ENCODE results near the gene PTMS. TPM values are rescaled to one million over a fixed set of nuclear protein-coding genes. Genes with fewer than 3 reads are reported as not detected.

PTMS gene
- total and polyA plus RNA-seq, 2 donors (not counting 3 experiments of a cell fraction or from before 2014, with no cell fraction given), result 555 to 661 TPM

DNA sequence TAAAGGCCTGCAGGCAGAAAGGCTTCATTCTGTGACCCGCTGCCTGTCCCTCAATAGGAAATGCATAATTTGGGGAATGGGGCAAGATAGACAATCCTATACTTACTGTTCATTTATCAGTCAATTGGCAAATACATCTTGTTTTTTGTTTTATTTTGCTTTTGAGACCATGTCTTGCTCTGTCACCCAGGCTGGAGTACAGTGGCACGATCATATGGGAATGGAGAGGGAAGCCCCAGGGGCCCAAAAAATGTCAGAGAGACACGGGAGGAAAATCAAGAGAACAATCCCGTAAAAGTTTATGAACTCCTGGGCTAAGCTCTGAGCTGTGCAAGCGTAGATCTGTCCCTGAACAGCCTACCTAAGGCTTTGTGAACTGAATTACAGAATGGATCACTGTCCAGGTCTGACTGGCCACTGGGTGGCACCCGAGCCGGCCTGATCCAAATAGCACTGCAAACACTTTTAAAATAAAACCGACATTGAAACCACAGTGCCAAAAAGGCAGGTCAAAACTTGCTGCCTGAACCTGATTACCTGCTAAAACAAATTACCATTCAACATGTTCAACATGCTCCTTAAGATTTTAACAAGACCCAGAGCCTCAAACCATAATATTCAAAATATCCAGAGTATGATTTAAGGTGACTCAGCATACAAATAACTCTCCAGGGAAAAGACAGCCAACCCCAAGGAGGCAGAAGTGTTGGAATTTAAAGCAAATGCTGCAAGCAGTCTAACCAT is 30.5 kb upstream of the PTMS start:
- no peak overlapping the region for H3K27ac ChIP-seq (ENCODE audit: insufficient read depth, low read depth, low read length)
- no peaks in the 10 kb centered on the region for H4K20me1 ChIP-seq (replicated peaks; ENCODE audit: control insufficient read depth, extremely low read depth, insufficient read depth, low read length)
- no peaks in the 10 kb centered on the region for H3K9me1 ChIP-seq (replicated peaks; ENCODE audit: control insufficient read depth, extremely low read depth, insufficient read depth, low read length)
- no peaks in the 10 kb centered on the region for H3K27me3 ChIP-seq (ENCODE audit: control insufficient read depth in 2 of 2, insufficient read depth in 2 of 2, low read length in 2 of 2)
- POLR2A ChIA-PET, result no interaction called here
- H3K36me3 ChIP-seq (ENCODE audit: control insufficient read depth in 2 of 2, extremely low read depth in 1 of 2, insufficient read depth in 2 of 2, low read length in 2 of 2), result peaks cover 3 to 7% of the 10 kb centered on the region in 2 experiments
- no TSS peak for BruUV-seq (replicated peaks)
- peak; percentile 81 for FAIRE-seq
- no peak overlapping the region for H3K9ac ChIP-seq (replicated peaks; ENCODE audit: extremely low read depth, insufficient read depth, low read length)
- H2AFZ ChIP-seq (ENCODE audit: low read depth, low read length), result peak overlapping the region; percentile 35
- CTCF ChIA-PET, result interaction anchor here (0.6 to 2.2 kb wide), 5 partner anchors 11 to 90 kb away, joined by 3 to 10 read pairs (median 7); partner anchors contain the start of genes MLF2 and PTMS
- intact Hi-C loops (cut with micrococcal nuclease), result loop anchor here (1.0 kb wide), 3 partner anchors 18 to 90 kb away; partner anchors contain the start of gene MLF2
- TF ChIP-seq EZH2 (IDR thresholded peaks at IDR 0.05; ENCODE audit: borderline replicate concordance, low read depth, low read length, severe bottlenecking) (no peak), CTCF (IDR thresholded peaks at IDR 0.05; ENCODE audit: extremely low read depth in 1 of 2, insufficient read depth in 1 of 2, low read depth in 1 of 2, low read length in 2 of 2) (peak; percentile 71 to 72)
- no peak overlapping the region for H3K4me2 ChIP-seq (ENCODE audit: insufficient read depth, low read length)
- no peaks in the 10 kb centered on the region for H3K79me2 ChIP-seq (ENCODE audit: control insufficient read depth, insufficient read depth, low read length)
- no peak overlapping the region for H3K4me3 ChIP-seq (replicated peaks in 1 of 3; ENCODE audit: insufficient read depth in 1 of 3, low read depth in 1 of 3, low read length in 3 of 3)
- H3K4me1 ChIP-seq (ENCODE audit: control insufficient read depth, extremely low read depth, insufficient read depth, low read length), result no peaks in the 10 kb centered on the region
- DNase-seq (ENCODE audit: low read depth, low spot score), result peak; percentile 63
- H3K9me3 ChIP-seq (replicated peaks; ENCODE audit: control insufficient read depth, insufficient read depth, low read length), result no peaks in the 10 kb centered on the region
- dilution Hi-C loops (cut with MboI; ENCODE audit: extremely low pct_ligation_motif_present, low sequenced_read_pairs), result no loop called here

GRCh38 chr12:6736754-6737153 is 29.4 kb upstream of the PTMS start:
- Histone ChIP-seq H4K20me1 (replicated peaks; ENCODE audit: control insufficient read depth, extremely low read depth, insufficient read depth, low read length) (no peaks in the 10 kb centered on the region), H3K27ac (ENCODE audit: insufficient read depth, low read depth, low read length) (no peak overlapping the region), H3K36me3 (ENCODE audit: control insufficient read depth in 2 of 2, extremely low read depth in 1 of 2, insufficient read depth in 2 of 2, low read length in 2 of 2) (no peaks in the 10 kb centered on the region), H3K4me3 (replicated peaks in 1 of 3; ENCODE audit: insufficient read depth in 1 of 3, low read depth in 1 of 3, low read length in 3 of 3) (no peak overlapping the region), H3K9me3 (replicated peaks; ENCODE audit: control insufficient read depth, insufficient read depth, low read length) (no peaks in the 10 kb centered on the region), H3K79me2 (ENCODE audit: control insufficient read depth, insufficient read depth, low read length) (no peaks in the 10 kb centered on the region), H3K27me3 (ENCODE audit: control insufficient read depth in 2 of 2, insufficient read depth in 2 of 2, low read length in 2 of 2) (no peaks in the 10 kb centered on the region), H3K9ac (replicated peaks; ENCODE audit: extremely low read depth, insufficient read depth, low read length) (no peak overlapping the region), H2AFZ (ENCODE audit: low read depth, low read length) (no peak overlapping the region), H3K9me1 (replicated peaks; ENCODE audit: control insufficient read depth, extremely low read depth, insufficient read depth, low read length) (no peaks in the 10 kb centered on the region), H3K4me1 (ENCODE audit: control insufficient read depth, extremely low read depth, insufficient read depth, low read length) (no peaks in the 10 kb centered on the region), H3K4me2 (ENCODE audit: insufficient read depth, low read length) (no peak overlapping the region)
- dilution Hi-C loops (cut with MboI; ENCODE audit: extremely low pct_ligation_motif_present, low sequenced_read_pairs) (no loop called here), intact Hi-C loops (cut with micrococcal nuclease) (no loop called here)
- TF ChIP-seq EZH2 (IDR thresholded peaks at IDR 0.05; ENCODE audit: borderline replicate concordance, low read depth, low read length, severe bottlenecking) (no peak), MYC (IDR thresholded peaks at IDR 0.05; ENCODE audit: low read depth, low read length) (no peak), POLR2A (IDR thresholded peaks at IDR 0.05; ENCODE audit: low read depth, low read length) (no peak), GATA2 (IDR thresholded peaks at IDR 0.05; ENCODE audit: insufficient read depth, insufficient read length, low read depth, low read length) (no peak), CTCF (IDR thresholded peaks at IDR 0.05; ENCODE audit: extremely low read depth in 1 of 2, insufficient read depth in 1 of 2, low read depth in 1 of 2, low read length in 2 of 2) (no peak), POLR2AphosphoS5 (IDR thresholded peaks at IDR 0.05; ENCODE audit: insufficient read depth, low read depth, low read length) (no peak), JUN (IDR thresholded peaks at IDR 0.05; ENCODE audit: borderline replicate concordance, insufficient read depth, insufficient read length, low read depth) (no peak), FOS (IDR thresholded peaks at IDR 0.05; ENCODE audit: borderline replicate concordance, insufficient read depth, low read length) (no peak)
- TF ChIP-seq, protein P1, sequence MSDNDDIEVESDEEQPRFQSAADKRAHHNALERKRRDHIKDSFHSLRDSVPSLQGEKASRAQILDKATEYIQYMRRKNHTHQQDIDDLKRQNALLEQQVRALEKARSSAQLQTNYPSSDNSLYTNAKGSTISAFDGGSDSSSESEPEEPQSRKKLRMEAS (IDR thresholded peaks at IDR 0.05; ENCODE audit: insufficient read depth, insufficient read length), result no peak
- FAIRE-seq, result no peak
- ChIA-PET POLR2A (no interaction called here), CTCF (interaction anchor here (1.3 to 2.2 kb wide), 4 partner anchors 12 to 100 kb away, joined by 3 to 10 read pairs (median 6); partner anchors contain the start of gene MLF2)
- BruUV-seq (replicated peaks), result no TSS peak
- DNase-seq (ENCODE audit: low read depth, low spot score), result no peak
